Esophagus squamous epithelium (tissue), 4 donors: Measurements from ENCODE around the gene DAB1.

Experiments used
- CTCF ChIP-seq, 6 experiments: fragments of 450-650 bp in 4 of 6; fragments of 200-600 bp in 2 of 6; sonication (generic) in 2 of 6; IDR thresholded peaks; one replicate each; pipeline ENCODE4 v1.5.1; 2016 to 2019; ENCODE audit warnings: antibody characterized with exemption in 6 of 6, mild to moderate bottlenecking in 4 of 6, moderate library complexity in 4 of 6
- POLR2A ChIP-seq, 4 donors: fragments of 450-650 bp; IDR thresholded peaks; one replicate each; pipeline ENCODE4 v1.6.1; 2017; ENCODE audit warnings: antibody characterized with exemption in 4 of 4, mild to moderate bottlenecking in 4 of 4, moderate library complexity in 3 of 4

- TF ChIP-seq POLR2A (IDR thresholded peaks at IDR 0.05) (no peak), CTCF (IDR thresholded peaks at IDR 0.05) (no peak)
Observed at GRCh38 chr1:56958526-56958925, 465.3 kb downstream of the DAB1 start.
